ENCODE measurements around the gene SLC22A12. TPM values are rescaled to one million over a fixed set of nuclear protein-coding genes. Genes with fewer than 3 reads are reported as not detected.

SLC22A12 gene
- polyA plus RNA-seq, 1 of the 3 experiments (the other 2 are of a cell fraction) = not detected

DNA sequence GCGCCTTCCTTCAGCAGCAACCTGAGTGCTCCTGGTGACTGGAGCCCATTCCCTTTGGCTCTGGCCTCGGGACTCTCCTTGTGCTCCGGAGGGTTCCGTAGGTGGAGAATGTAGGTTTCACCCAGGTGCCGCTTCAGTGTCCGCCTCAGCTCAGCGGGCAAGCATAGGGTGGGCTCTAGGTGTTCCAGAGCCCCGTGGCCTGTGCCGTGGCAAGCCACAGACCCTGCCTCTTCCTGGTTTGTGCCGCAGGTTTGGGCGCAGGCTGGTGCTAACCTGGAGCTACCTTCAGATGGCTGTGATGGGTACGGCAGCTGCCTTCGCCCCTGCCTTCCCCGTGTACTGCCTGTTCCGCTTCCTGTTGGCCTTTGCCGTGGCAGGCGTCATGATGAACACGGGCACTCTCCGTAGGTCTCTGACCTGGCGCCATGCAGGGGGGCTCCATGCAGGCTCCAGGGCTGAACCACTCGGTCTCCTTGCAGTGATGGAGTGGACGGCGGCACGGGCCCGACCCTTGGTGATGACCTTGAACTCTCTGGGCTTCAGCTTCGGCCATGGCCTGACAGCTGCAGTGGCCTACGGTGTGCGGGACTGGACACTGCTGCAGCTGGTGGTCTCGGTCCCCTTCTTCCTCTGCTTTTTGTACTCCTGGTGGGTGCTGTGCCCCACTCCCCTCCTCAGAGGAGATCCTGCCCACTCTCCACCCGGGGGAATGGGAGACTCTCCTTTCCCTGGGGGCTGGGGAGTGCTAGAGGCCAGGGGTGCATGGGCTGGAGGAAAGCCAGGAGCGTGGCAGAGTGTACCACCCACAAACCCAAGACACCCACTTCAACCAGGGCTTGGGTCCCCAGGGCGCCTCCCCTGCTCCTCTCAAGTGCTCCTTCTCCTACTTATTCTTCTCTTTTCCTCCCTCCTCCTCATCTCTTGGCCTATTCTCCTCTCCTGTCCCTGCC is 2.4 kb downstream of the SLC22A12 start:
- TF ChIP-seq TAF1 (IDR thresholded peaks at IDR 0.05; ENCODE audit: borderline replicate concordance, low read depth, low read length) = no peak
- no peak for TF ChIP-seq FOXJ3 (CRISPR knock-in tag; IDR thresholded peaks at IDR 0.05)
- TF ChIP-seq, protein P1, sequence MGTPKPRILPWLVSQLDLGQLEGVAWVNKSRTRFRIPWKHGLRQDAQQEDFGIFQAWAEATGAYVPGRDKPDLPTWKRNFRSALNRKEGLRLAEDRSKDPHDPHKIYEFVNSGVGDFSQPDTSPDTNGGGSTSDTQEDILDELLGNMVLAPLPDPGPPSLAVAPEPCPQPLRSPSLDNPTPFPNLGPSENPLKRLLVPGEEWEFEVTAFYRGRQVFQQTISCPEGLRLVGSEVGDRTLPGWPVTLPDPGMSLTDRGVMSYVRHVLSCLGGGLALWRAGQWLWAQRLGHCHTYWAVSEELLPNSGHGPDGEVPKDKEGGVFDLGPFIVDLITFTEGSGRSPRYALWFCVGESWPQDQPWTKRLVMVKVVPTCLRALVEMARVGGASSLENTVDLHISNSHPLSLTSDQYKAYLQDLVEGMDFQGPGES (IDR thresholded peaks at IDR 0.05; ENCODE audit: low read depth, low read length) = no peak
- TF ChIP-seq, protein P2, sequence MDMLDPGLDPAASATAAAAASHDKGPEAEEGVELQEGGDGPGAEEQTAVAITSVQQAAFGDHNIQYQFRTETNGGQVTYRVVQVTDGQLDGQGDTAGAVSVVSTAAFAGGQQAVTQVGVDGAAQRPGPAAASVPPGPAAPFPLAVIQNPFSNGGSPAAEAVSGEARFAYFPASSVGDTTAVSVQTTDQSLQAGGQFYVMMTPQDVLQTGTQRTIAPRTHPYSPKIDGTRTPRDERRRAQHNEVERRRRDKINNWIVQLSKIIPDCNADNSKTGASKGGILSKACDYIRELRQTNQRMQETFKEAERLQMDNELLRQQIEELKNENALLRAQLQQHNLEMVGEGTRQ (IDR thresholded peaks at IDR 0.05; ENCODE audit: borderline replicate concordance, low read depth, low read length) = no peak
- TF ChIP-seq, protein P3, sequence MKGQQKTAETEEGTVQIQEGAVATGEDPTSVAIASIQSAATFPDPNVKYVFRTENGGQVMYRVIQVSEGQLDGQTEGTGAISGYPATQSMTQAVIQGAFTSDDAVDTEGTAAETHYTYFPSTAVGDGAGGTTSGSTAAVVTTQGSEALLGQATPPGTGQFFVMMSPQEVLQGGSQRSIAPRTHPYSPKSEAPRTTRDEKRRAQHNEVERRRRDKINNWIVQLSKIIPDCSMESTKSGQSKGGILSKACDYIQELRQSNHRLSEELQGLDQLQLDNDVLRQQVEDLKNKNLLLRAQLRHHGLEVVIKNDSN (IDR thresholded peaks at IDR 0.05; ENCODE audit: borderline replicate concordance, low read depth) = no peak
- TF ChIP-seq TCF12 (IDR thresholded peaks at IDR 0.05) = no peak
- TF ChIP-seq RXRA (IDR thresholded peaks at IDR 0.05; ENCODE audit: borderline replicate concordance, low read depth) = no peak
- TF ChIP-seq ELF1 (IDR thresholded peaks at IDR 0.05) = no peak
- TF ChIP-seq SMC3 (IDR thresholded peaks at IDR 0.05; ENCODE audit: low read depth, low read length) = no peak
- TF ChIP-seq, protein P4, sequence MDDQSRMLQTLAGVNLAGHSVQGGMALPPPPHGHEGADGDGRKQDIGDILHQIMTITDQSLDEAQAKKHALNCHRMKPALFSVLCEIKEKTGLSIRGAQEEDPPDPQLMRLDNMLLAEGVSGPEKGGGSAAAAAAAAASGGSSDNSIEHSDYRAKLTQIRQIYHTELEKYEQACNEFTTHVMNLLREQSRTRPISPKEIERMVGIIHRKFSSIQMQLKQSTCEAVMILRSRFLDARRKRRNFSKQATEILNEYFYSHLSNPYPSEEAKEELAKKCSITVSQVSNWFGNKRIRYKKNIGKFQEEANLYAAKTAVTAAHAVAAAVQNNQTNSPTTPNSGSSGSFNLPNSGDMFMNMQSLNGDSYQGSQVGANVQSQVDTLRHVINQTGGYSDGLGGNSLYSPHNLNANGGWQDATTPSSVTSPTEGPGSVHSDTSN (IDR thresholded peaks at IDR 0.05) = no peak
- no peak for TF ChIP-seq RFX5 (IDR thresholded peaks at IDR 0.05; ENCODE audit: low read length)
- no peak for TF ChIP-seq POLR2AphosphoS5 (IDR thresholded peaks at IDR 0.05; ENCODE audit: low read depth, low read length)
- no peak for TF ChIP-seq NFIC (IDR thresholded peaks at IDR 0.05; ENCODE audit: borderline replicate concordance)
- TF ChIP-seq, protein P5, sequence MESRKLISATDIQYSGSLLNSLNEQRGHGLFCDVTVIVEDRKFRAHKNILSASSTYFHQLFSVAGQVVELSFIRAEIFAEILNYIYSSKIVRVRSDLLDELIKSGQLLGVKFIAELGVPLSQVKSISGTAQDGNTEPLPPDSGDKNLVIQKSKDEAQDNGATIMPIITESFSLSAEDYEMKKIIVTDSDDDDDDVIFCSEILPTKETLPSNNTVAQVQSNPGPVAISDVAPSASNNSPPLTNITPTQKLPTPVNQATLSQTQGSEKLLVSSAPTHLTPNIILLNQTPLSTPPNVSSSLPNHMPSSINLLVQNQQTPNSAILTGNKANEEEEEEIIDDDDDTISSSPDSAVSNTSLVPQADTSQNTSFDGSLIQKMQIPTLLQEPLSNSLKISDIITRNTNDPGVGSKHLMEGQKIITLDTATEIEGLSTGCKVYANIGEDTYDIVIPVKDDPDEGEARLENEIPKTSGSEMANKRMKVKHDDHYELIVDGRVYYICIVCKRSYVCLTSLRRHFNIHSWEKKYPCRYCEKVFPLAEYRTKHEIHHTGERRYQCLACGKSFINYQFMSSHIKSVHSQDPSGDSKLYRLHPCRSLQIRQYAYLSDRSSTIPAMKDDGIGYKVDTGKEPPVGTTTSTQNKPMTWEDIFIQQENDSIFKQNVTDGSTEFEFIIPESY (IDR thresholded peaks at IDR 0.05; ENCODE audit: borderline replicate concordance, low read depth) = no peak
- no peak for TF ChIP-seq RCOR1 (IDR thresholded peaks at IDR 0.05; ENCODE audit: low read length)
- 61% methylated on average over 28 of the region's 32 CpGs for WGBS (ENCODE audit: low lambda C conversion rate)
- DNase-seq = no peak
- POLR2A ChIA-PET = no interaction called here
- H3K36me3 ChIP-seq (replicated peaks in 1 of 2; ENCODE audit: control insufficient read depth in 1 of 2, insufficient read depth in 2 of 2, low read length in 1 of 2) = no peaks in the 10 kb centered on the region
- H3K27me3 ChIP-seq (ENCODE audit: insufficient read depth) = no peaks in the 10 kb centered on the region
- no peak overlapping the region for H3K4me3 ChIP-seq (ENCODE audit: low read depth in 2 of 2, low read length in 1 of 2)
- H3K9me2 ChIP-seq = no peaks in the 10 kb centered on the region
- no peak overlapping the region for H3K27ac ChIP-seq (ENCODE audit: low read depth in 2 of 2, low read length in 1 of 2)
- no peaks in the 10 kb centered on the region; a peak in 1 of 4 replicates for H3K4me1 ChIP-seq (ENCODE audit: control insufficient read depth in 1 of 2, insufficient read depth in 2 of 2, low read depth in 1 of 2, low read length in 1 of 2)
- no peak overlapping the region for H2AFZ ChIP-seq (ENCODE audit: low read depth)
- CTCF ChIA-PET = interaction anchor here (0.6 kb wide), 1 partner anchor 1010 kb away, joined by 3 read pairs; no protein-coding TSS in a partner anchor
- H3F3A ChIP-seq (replicated peaks; ENCODE audit: insufficient read depth) = no peaks in the 10 kb centered on the region
- H4K20me1 ChIP-seq (ENCODE audit: insufficient read depth) = no peaks in the 10 kb centered on the region
- no peak overlapping the region for H3K4me2 ChIP-seq
- no peaks in the 10 kb centered on the region for H3K79me2 ChIP-seq (ENCODE audit: insufficient read depth)
- H3K9ac ChIP-seq = no peak overlapping the region
- H3K9me3 ChIP-seq = no peaks in the 10 kb centered on the region
